GM23248 (cell line): ENCODE measurements around the gene C5orf22.

Source experiments
- EZH2 ChIP-seq: fragments of 200-600 bp; sonication (generic); IDR thresholded peaks from 2 replicates; pipeline ENCODE4 v1.6.1; 2018; ENCODE audit warnings: antibody characterized with exemption, mild to moderate bottlenecking; ENCODE audit not compliant: insufficient read depth, poor library complexity, severe bottlenecking
- EZH2phosphoT487 ChIP-seq: fragments of 200-600 bp; sonication (generic); IDR thresholded peaks from 2 replicates; pipeline ENCODE4 v1.6.1; 2018; ENCODE audit warnings: antibody characterized with exemption, moderate library complexity, mild to moderate bottlenecking, low read depth; ENCODE audit not compliant: insufficient read depth

DNA sequence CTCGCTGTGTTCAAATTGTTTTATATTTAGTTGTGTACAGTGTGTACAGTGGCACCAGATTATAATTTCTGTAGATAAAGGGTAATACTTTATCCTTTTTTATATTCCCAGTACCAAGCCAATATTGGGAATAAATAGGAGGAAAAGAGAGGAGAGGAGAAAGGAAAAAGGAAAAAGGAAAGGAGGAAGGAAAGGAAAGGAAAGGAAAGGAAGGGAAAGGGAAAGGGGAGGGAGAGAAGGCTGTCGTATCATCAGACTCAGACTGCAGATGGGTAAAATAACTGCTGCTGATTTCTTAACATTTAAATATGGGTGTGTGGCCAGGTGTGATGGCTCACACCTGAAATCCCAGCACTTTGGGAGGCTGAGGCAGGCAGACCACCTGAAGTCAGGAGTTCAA is 51.0 kb downstream of the C5orf22 start:
- TF ChIP-seq EZH2 = no peak
- TF ChIP-seq EZH2phosphoT487 = no peak
